Right atrium auricular region (tissue), 2 donors: ENCODE measurements around the gene CADPS2. TPM values are rescaled to one million over a fixed set of nuclear protein-coding genes. Genes with fewer than 3 reads are reported as not detected.

ENCODE experiments used
- DNase-seq: peaks from one replicate; pipeline ENCODE4 v3.0.0-alpha.2; 2019; ENCODE audit warnings: low spot score
- H3K27ac ChIP-seq, 2 donors: fragments of 200-600 bp; sonication (generic); 1 replicate in 1 of 2; 2 replicates in 1 of 2; pipeline ENCODE4 v1.5.1; 2016 to 2019
- H3K27me3 ChIP-seq, 2 donors: fragments of 200-600 bp; sonication (generic); one replicate each; pipeline versions ENCODE4 v1.5.1 to v1.6.0; 2017 to 2019
- H3K36me3 ChIP-seq: fragments of 200-600 bp; sonication (generic); one replicate; pipeline ENCODE4 v1.5.1; 2016
- H3K4me1 ChIP-seq, 2 donors: fragments of 200-600 bp; sonication (generic); one replicate each; pipeline versions ENCODE4 v1.5.1 to v1.6.0; 2017 to 2019
- H3K4me3 ChIP-seq, 2 donors: fragments of 200-600 bp; sonication (generic); 1 replicate in 1 of 2; 2 replicates in 1 of 2; pipeline ENCODE4 v1.5.1; 2017 to 2019; ENCODE audit warnings: mild to moderate bottlenecking in 1 of 2, moderate library complexity in 1 of 2
- H3K9me3 ChIP-seq, 2 donors: fragments of 200-600 bp; sonication (generic); one replicate each; pipeline ENCODE4 v1.5.1; 2019
- total RNA-seq, 2 donors: library from RNA; depleted of rRNA; stranded (reverse); fragments of >200 nt; gene quantifications; one replicate each; pipeline ENCODE4 v1.1.0, GENCODE V29; 2016
- TF ChIP-seq, protein P1 (sequence below), 2 donors: fragments of 200-600 bp; sonication (generic); IDR thresholded peaks; one replicate each; pipeline ENCODE4 v1.5.1; 2019; ENCODE audit warnings: antibody characterized with exemption in 2 of 2

The CADPS2 gene
- total RNA-seq, 2 donors from 2014 or later, result 11.8 to 19.9 TPM

GRCh38 chr7:122902751-122903495, 16.7 kb upstream of the CADPS2 start:
- Histone ChIP-seq H3K9me3 (no peaks in the 10 kb centered on the region), H3K36me3 (no peaks in the 10 kb centered on the region), H3K4me1 (no peaks in the 10 kb centered on the region), H3K4me3 (no peak overlapping the region), H3K27ac (no peak overlapping the region), H3K27me3 (no peaks in the 10 kb centered on the region)
- DNase-seq, result no peak
- TF ChIP-seq, protein P1, sequence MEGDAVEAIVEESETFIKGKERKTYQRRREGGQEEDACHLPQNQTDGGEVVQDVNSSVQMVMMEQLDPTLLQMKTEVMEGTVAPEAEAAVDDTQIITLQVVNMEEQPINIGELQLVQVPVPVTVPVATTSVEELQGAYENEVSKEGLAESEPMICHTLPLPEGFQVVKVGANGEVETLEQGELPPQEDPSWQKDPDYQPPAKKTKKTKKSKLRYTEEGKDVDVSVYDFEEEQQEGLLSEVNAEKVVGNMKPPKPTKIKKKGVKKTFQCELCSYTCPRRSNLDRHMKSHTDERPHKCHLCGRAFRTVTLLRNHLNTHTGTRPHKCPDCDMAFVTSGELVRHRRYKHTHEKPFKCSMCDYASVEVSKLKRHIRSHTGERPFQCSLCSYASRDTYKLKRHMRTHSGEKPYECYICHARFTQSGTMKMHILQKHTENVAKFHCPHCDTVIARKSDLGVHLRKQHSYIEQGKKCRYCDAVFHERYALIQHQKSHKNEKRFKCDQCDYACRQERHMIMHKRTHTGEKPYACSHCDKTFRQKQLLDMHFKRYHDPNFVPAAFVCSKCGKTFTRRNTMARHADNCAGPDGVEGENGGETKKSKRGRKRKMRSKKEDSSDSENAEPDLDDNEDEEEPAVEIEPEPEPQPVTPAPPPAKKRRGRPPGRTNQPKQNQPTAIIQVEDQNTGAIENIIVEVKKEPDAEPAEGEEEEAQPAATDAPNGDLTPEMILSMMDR (IDR thresholded peaks at IDR 0.05), result no peak

GRCh38 chr7:122901250-122901649, 15.0 kb upstream of the CADPS2 start:
- H3K4me1 ChIP-seq, result no peaks in the 10 kb centered on the region
- no peak for DNase-seq
- TF ChIP-seq, protein P1 (IDR thresholded peaks at IDR 0.05), result no peak
- no peaks in the 10 kb centered on the region for H3K36me3 ChIP-seq
- no peaks in the 10 kb centered on the region for H3K9me3 ChIP-seq
- no peak overlapping the region for H3K27ac ChIP-seq
- no peak overlapping the region for H3K4me3 ChIP-seq
- no peaks in the 10 kb centered on the region for H3K27me3 ChIP-seq

GRCh38 chr7:122896509-122896908, 10.2 kb upstream of the CADPS2 start:
- Histone ChIP-seq H3K4me1 (no peaks in the 10 kb centered on the region), H3K4me3 (no peak overlapping the region), H3K36me3 (no peaks in the 10 kb centered on the region), H3K9me3 (no peaks in the 10 kb centered on the region), H3K27me3 (no peaks in the 10 kb centered on the region), H3K27ac (no peak overlapping the region)
- TF ChIP-seq, protein P1 (IDR thresholded peaks at IDR 0.05), result no peak
- DNase-seq, result no peak

DNA sequence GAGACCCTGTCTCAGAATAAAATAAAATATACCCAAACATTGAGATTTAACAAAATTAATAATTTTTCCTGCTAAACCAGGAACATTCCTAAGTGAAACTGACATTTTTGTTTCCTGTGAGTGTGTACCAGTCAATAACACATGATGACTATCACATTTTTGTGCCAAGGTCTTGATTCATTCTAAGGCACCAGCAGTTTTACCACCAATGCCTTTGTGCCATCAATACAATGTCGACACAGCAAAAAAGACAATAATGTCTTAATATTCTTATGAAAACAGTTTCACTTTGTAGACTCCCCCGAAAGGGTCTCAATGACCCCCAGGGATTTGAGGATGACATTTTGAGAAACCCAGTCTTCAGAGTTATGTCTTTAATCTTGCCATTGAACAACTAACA, 7.2 kb upstream of the CADPS2 start:
- Histone ChIP-seq H3K27me3 (no peaks in the 10 kb centered on the region), H3K36me3 (no peaks in the 10 kb centered on the region), H3K4me1 (no peaks in the 10 kb centered on the region), H3K27ac (no peak overlapping the region), H3K4me3 (no peak overlapping the region), H3K9me3 (no peaks in the 10 kb centered on the region)
- no peak for DNase-seq
- TF ChIP-seq, protein P1 (IDR thresholded peaks at IDR 0.05), result no peak

GRCh38 chr7:122889116-122889515, 2.9 kb upstream of the CADPS2 start:
- Histone ChIP-seq H3K4me1 (peaks cover 0 to 17% of the 10 kb centered on the region in 2 donors), H3K9me3 (no peaks in the 10 kb centered on the region), H3K4me3 (no peak overlapping the region), H3K36me3 (no peaks in the 10 kb centered on the region), H3K27me3 (no peaks in the 10 kb centered on the region), H3K27ac (no peak overlapping the region)
- TF ChIP-seq, protein P1 (IDR thresholded peaks at IDR 0.05), result no peak
- DNase-seq, result no peak

GRCh38 chr7:122887848-122888247, 1.6 kb upstream of the CADPS2 start:
- Histone ChIP-seq H3K27me3 (no peaks in the 10 kb centered on the region), H3K36me3 (no peaks in the 10 kb centered on the region), H3K4me1 (peaks cover 0 to 28% of the 10 kb centered on the region in 2 donors), H3K9me3 (no peaks in the 10 kb centered on the region), H3K27ac (no peak overlapping the region), H3K4me3 (no peak overlapping the region)
- TF ChIP-seq, protein P1 (IDR thresholded peaks at IDR 0.05), result no peak
- DNase-seq, result no peak
